Small intestine (tissue), 7 donors: ENCODE data around the gene AJUBA. TPM values are rescaled to one million over a fixed set of nuclear protein-coding genes. Genes with fewer than 3 reads are reported as not detected.

Experiments used
- DNase-seq, 2 donors: peaks; one replicate each; pipeline versions ENCODE4 v3.0.0 to v3.0.0-alpha.2; 2013
- FAIRE-seq: peaks from 2 replicates; lab custom pipeline; 2012; peaks lifted over from hg19 to GRCh38; lab: Jason Lieb, UNC
- H3K27ac ChIP-seq, 3 donors: one replicate each; pipeline ENCODE4 v1.5.1; 2013; ENCODE audit warnings: low read length in 2 of 3, mild to moderate bottlenecking in 2 of 3, control low read depth in 1 of 3, inconsistent platforms in 1 of 3, low read depth in 1 of 3, moderate library complexity in 1 of 3
- H3K27me3 ChIP-seq, 3 donors: one replicate each; pipeline ENCODE4 v1.6.1; 2013; ENCODE audit warnings: low read length in 3 of 3, inconsistent platforms in 1 of 3; ENCODE audit not compliant: control insufficient read depth in 3 of 3, insufficient read depth in 3 of 3
- H3K36me3 ChIP-seq, 3 donors: one replicate each; pipeline ENCODE4 v1.6.1; 2013; ENCODE audit warnings: low read length in 3 of 3, inconsistent platforms in 1 of 3, low read depth in 1 of 3, mild to moderate bottlenecking in 1 of 3, moderate library complexity in 1 of 3; ENCODE audit not compliant: control insufficient read depth in 3 of 3, insufficient read depth in 2 of 3
- H3K4me1 ChIP-seq, 3 donors: one replicate each; pipeline ENCODE4 v1.6.1; 2013; ENCODE audit warnings: low read length in 2 of 3, inconsistent platforms in 1 of 3, low read depth in 1 of 3, mild to moderate bottlenecking in 1 of 3, moderate library complexity in 1 of 3; ENCODE audit not compliant: control insufficient read depth in 3 of 3, insufficient read depth in 2 of 3
- H3K4me3 ChIP-seq, 3 donors: one replicate each; pipeline ENCODE4 v1.5.1; 2013; ENCODE audit warnings: low read length in 3 of 3, control low read depth in 1 of 3, inconsistent platforms in 1 of 3, low read depth in 1 of 3, mild to moderate bottlenecking in 1 of 3, moderate library complexity in 1 of 3
- H3K9me3 ChIP-seq, 2 donors: one replicate each; pipeline ENCODE4 v1.6.1; 2013; ENCODE audit warnings: low read depth in 1 of 2, low read length in 1 of 2; ENCODE audit not compliant: control insufficient read depth in 2 of 2, insufficient read depth in 1 of 2
- WGBS, 3 donors: extraction: QIAGEN DNeasy Blood & Tissue Kit; methylation state at CpG; one replicate each; pipeline ENCODE4 v1.1.7; 2013; 5-methylcytosine and 5-hydroxymethylcytosine counted together
- polyA plus RNA-seq, 4 donors: library from polyadenylated mRNA; stranded (reverse) in 3 of 4; unstranded in 1 of 4; fragments of 200-250 nt in 3 of 4; fragments of 120-200 nt in 1 of 4; gene quantifications; one replicate each; pipeline versions ENCODE4 v1.2.1 to v1.2.3, GENCODE V29; 2013
- donor health status: healthy with polysubstance abuse.
- donor health status: control.
- donor health status: control.
- donor health status: Bipolar disorder and iron deficiency.
- donor health status: healthy.

AJUBA gene
- polyA plus RNA-seq, 4 donors = 0.45 to 18.9 (median 8.5) TPM

- peaks cover 10 to 49% (median 14%) of the 10 kb centered on the region in 3 donors for H3K4me1 ChIP-seq
- peak overlapping the region; percentile 42 to 71 (median 47) for H3K4me3 ChIP-seq
- 3 to 7% (median 4%) methylated on average over 59 to 76 of the region's 76 CpGs for WGBS, 3 donors
- DNase-seq (peak in 1 of 2 donors; percentile 67), FAIRE-seq (no peak)
- H3K9me3 ChIP-seq = no peaks in the 10 kb centered on the region
- peaks cover 0 to 12% (median 0%) of the 10 kb centered on the region in 3 donors for H3K36me3 ChIP-seq
- peaks cover 0 to 14% (median 0%) of the 10 kb centered on the region in 3 donors for H3K27me3 ChIP-seq
- peak overlapping the region in 2 of 3 donors; percentile 27 to 85 for H3K27ac ChIP-seq
These were observed 1.1 kb downstream of the AJUBA start for GRCh38 chr14:22981090-22981875.

DNA sequence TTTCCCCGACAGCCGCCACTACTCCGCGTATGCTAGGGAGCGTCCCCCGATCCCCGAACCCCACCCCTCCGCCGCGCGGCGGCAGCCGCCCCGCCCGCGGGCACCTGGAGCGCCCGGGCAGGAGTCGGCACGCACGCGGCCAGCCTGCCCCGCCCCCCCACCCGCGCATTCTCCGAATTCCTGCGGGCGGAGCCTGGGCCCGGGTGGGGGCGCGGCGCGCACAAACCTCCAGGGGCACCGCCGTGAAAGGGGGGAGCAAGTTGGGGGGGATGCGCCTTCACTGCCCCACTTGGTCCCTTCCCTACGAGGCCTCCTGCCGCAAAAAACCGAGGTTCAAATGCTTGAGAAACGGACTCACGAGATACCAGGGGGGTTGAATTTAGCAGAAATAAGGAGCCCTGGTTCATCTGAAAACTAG, 1.7 kb downstream of the AJUBA start:
- WGBS, 3 donors = 1 to 3% (median 1%) methylated on average over 37 to 41 of the region's 41 CpGs
- Histone ChIP-seq H3K4me3 (peak overlapping the region; percentile 19 to 71 (median 47)), H3K9me3 (no peaks in the 10 kb centered on the region), H3K27me3 (peaks cover 0 to 14% (median 0%) of the 10 kb centered on the region in 3 donors), H3K4me1 (peaks cover 10 to 53% (median 14%) of the 10 kb centered on the region in 3 donors), H3K36me3 (peaks cover 0 to 17% (median 0%) of the 10 kb centered on the region in 3 donors), H3K27ac (peak overlapping the region in 2 of 3 donors; percentile 27 to 95)
- FAIRE-seq (no peak), DNase-seq (peak; percentile 53 to 73)

DNA sequence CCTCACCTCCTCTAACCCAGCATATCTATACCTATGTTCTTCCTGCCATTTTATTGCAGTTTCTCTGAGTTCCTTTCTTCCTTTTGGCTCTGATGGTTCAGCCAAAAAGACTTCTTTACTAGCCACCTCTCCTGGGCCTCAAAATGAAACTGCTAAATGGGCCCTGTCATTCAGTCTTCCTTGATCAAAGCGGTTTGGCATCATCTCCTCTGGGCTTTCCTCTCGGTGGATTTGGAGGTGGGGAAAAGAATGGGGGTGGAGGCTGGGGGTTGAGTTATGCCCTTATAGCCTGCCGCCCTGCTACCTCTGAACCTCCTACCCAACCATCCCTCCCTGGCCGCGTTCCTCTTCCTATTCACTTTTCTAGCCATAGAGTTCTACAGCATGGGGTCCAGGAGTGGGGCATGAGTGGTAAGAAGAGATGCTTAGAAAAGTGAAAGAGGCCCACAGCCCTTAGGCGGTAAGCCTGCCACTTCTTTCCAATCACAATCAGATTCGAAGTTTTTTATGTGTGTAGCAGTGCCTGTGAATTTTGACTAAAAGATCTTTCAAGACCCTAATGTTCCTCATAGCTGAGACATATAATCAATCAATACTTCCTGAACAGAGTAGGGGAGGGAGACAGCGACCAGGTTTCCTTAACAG, 2.5 kb downstream of the AJUBA start:
- H3K36me3 ChIP-seq = peaks cover 0 to 24% (median 0%) of the 10 kb centered on the region in 3 donors
- peak overlapping the region in 1 of 3 donors; percentile 71 for H3K4me3 ChIP-seq
- H3K9me3 ChIP-seq = no peaks in the 10 kb centered on the region
- 68 to 78% (median 77%) methylated on average over 8 of the region's 8 CpGs for WGBS, 3 donors
- H3K27me3 ChIP-seq = peaks cover 0 to 14% (median 0%) of the 10 kb centered on the region in 3 donors
- peak overlapping the region in 2 of 3 donors; percentile 29 to 95 for H3K27ac ChIP-seq
- peak in 1 of 2 donors; percentile 20 for DNase-seq
- FAIRE-seq = no peak
- peaks cover 10 to 57% (median 14%) of the 10 kb centered on the region in 3 donors for H3K4me1 ChIP-seq

DNA sequence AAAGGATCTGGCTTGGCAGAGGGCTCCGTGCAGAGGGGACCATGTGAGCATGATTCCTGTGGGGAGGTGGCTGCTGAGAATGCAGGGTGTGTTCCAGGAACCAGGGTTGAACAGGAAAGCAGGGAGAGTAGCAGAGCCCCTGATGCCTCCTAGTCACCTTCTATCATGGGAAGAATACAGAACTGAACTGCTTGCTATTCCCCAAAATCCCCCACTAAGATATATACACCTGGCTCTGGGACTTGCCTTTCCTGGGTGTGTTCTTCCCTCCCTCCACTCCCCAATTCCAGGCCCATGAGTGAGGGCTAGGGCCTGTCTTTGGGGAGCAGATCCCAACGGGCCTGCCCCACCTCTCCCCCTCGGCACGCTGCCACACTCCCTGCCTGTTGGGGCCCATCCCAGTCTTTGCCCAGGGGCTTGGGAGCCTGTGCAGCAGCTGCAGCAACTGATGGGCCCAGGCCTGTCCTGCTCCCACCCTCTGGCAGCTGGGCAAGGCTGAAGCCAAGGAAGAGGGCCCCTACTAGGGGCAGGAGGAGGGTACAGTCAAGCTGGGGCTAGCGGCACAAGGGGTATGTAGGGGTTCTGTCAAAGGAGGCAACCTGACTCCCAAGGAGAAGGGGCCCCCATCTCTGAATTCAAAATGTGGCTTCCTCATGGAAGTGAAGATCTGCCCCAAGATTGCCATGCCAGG, 3.2 kb downstream of the AJUBA start:
- H3K4me3 ChIP-seq = peak overlapping the region in 1 of 3 donors; percentile 71
- H3K9me3 ChIP-seq = no peaks in the 10 kb centered on the region
- WGBS, 3 donors = 47 to 57% (median 55%) methylated on average over 5 of the region's 5 CpGs
- H3K36me3 ChIP-seq = peaks cover 0 to 31% (median 0%) of the 10 kb centered on the region in 3 donors
- H3K27me3 ChIP-seq = peaks cover 0 to 14% (median 0%) of the 10 kb centered on the region in 3 donors
- DNase-seq (peak; percentile 27 to 55), FAIRE-seq (no peak)
- peak overlapping the region in 1 of 3 donors; percentile 95 for H3K27ac ChIP-seq
- peaks cover 10 to 57% (median 14%) of the 10 kb centered on the region in 3 donors for H3K4me1 ChIP-seq

- H3K4me3 ChIP-seq = no peak overlapping the region
- FAIRE-seq (no peak), DNase-seq (no peak)
- H3K27me3 ChIP-seq = peaks cover 0 to 14% (median 0%) of the 10 kb centered on the region in 3 donors
- WGBS, 3 donors = 26 to 56% (median 47%) methylated on average over 3 of the region's 3 CpGs
- H3K4me1 ChIP-seq = peaks cover 10 to 61% (median 14%) of the 10 kb centered on the region in 3 donors
- peak overlapping the region in 2 of 3 donors; percentile 52 to 95 for H3K27ac ChIP-seq
- H3K9me3 ChIP-seq = no peaks in the 10 kb centered on the region
- H3K36me3 ChIP-seq = peaks cover 0 to 35% (median 0%) of the 10 kb centered on the region in 3 donors
These were observed 3.9 kb downstream of the AJUBA start for GRCh38 chr14:22978487-22978837.

DNA sequence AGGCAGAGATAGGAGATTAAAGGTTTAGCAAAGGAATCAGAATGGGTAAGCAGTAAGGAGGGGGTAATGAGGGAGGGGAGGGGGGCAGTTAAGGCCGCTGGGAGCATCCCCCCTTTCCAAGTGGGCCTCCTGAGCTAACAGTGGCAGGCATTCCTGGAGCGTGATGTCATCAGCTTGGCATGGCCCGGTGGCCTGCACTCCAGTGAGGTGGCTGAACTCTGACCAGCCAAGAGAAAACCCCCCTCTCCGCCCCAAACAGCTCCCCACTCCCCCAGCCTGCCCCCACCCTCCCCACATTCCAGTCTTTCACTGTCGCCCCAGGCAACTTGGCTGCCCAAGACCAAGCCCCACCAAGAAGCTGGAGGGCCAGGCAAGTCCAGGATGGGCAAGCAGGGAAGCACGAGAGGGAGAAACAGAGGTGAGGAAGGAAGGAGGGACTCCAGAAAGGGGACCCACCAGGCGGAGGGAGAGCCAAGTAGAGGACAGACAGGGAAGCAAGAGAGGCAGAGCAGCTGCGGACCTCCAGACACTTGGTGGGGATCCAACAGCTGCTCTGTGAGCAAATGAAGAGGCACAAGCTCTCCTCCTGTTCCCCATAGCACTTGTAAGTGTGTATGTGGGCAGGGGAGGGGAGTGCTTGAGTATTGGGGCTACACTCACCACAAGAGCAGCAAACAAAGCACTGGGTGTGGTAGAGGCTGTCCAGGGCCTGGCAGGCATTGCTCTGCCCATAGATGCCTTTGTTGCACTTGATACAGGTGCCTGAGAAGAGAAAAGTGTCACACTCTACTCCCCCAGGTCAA, 4.5 kb downstream of the AJUBA start:
- H3K27me3 ChIP-seq = peaks cover 0 to 14% (median 0%) of the 10 kb centered on the region in 3 donors
- H3K27ac ChIP-seq = peak overlapping the region; percentile 52 to 95 (median 60)
- no peak for FAIRE-seq
- H3K4me3 ChIP-seq = peak overlapping the region in 1 of 3 donors; percentile 21
- H3K9me3 ChIP-seq = no peaks in the 10 kb centered on the region
- peaks cover 10 to 61% (median 14%) of the 10 kb centered on the region in 3 donors for H3K4me1 ChIP-seq
- WGBS, 3 donors = 22 to 46% (median 23%) methylated on average over 7 to 8 of the region's 8 CpGs
- DNase-seq = peak; percentile 69 to 93
- peaks cover 0 to 41% (median 0%) of the 10 kb centered on the region in 3 donors for H3K36me3 ChIP-seq

DNA sequence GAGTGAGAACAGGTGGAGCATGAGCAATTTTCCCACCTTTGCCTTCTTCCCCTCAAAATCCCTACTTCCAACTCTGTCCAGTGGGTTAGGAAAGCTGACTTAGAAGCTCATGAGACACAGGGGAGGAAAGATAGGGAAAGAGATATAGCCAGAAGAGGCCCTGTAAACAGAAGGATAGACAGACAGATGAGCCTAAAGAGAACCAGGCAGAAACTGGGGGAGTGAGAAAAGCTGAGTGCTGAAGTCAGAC, 5.0 kb downstream of the AJUBA start:
- no peaks in the 10 kb centered on the region for H3K9me3 ChIP-seq
- H3K4me3 ChIP-seq = no peak overlapping the region
- peaks cover 0 to 14% (median 0%) of the 10 kb centered on the region in 3 donors for H3K27me3 ChIP-seq
- H3K4me1 ChIP-seq = peaks cover 10 to 61% (median 14%) of the 10 kb centered on the region in 3 donors
- peaks cover 0 to 45% (median 0%) of the 10 kb centered on the region in 3 donors for H3K36me3 ChIP-seq
- peak overlapping the region; percentile 46 to 81 (median 60) for H3K27ac ChIP-seq
- DNase-seq = no peak
- no peak for FAIRE-seq
